Measurements from ENCODE around the gene PELI3. TPM values are rescaled to one million over a fixed set of nuclear protein-coding genes. Genes with fewer than 3 reads are reported as not detected.
"Not testable (repeated sequence)": the region's sequence is repeated elsewhere in the genome, so short reads cannot be mapped to it uniquely, and the experiment has no call there.

Gene PELI3
- total RNA-seq, 4 donors from 2014 or later = 20.5 to 43.9 (median 29.9) TPM

DNA sequence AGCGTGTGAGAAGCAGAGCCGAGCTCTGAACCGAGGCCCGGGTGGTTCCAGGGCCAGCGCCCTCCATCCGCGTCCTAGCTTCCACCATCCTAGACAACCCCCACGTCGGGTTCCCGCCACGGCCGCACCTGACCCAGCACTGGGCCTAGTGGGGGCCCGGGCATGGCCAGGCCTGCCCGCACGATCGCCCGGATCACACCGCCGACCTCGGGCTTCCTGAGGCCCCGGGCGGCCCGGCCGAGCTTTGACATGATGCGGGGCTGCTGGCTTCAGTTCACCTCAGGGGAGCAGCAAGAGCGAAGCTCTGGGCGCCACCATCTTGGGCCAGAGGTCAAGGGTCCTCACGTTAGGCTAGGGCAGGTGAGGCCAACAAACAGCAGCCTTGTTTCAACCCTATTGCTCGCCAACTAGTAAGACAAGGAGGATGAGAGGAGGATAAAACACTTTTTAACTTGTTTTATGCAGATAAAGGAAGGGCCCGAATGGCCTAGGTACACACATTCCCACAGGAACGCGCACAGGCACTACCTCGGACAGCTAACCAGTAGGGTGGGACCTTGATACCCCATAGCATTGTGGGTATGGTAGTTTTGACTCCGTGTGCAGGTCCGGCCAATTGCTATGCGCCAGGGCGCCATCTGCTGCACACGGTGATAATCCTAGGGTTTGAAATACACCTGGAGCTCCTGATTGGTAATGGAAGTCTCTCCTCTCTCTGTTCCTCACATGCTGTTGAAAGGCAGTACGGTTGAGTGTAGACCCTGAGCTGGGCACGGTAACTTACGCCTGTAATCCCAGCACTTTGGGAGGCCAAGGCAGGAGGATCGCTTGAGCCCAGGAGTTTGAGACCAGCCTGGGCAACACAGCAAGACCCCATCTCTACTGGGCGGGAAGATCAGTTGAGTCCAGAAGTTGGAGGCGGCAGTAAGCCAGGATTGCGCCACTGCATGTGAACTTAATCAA lies 27.9 kb upstream of the PELI3 start, which contains the start of gene MRPL11:
Gene MRPL11 (minus strand): TSS at position 345 of the 963 bp plus-strand sequence. CDS start 94 bp downstream, at position 251.
- 9% methylated on average over 20 of the region's 45 CpGs; no CpG with 5 or more reads in 1 of the 2 donors for WGBS, 2 donors (ENCODE audit: low coverage in 1 of 2)
- H3K4me1 ChIP-seq = peaks cover 0 to 18% (median 7%) of the 10 kb centered on the region in 3 donors
- peak; percentile 99 for ATAC-seq
- H3K36me3 ChIP-seq = peaks cover 0 to 35% of the 10 kb centered on the region in 2 donors
- H3K4me3 ChIP-seq = peak within 1 kb of the TSS; percentile 74 to 76
- TF ChIP-seq EP300 (IDR thresholded peaks at IDR 0.05) = no peak
- TF ChIP-seq, protein P1, sequence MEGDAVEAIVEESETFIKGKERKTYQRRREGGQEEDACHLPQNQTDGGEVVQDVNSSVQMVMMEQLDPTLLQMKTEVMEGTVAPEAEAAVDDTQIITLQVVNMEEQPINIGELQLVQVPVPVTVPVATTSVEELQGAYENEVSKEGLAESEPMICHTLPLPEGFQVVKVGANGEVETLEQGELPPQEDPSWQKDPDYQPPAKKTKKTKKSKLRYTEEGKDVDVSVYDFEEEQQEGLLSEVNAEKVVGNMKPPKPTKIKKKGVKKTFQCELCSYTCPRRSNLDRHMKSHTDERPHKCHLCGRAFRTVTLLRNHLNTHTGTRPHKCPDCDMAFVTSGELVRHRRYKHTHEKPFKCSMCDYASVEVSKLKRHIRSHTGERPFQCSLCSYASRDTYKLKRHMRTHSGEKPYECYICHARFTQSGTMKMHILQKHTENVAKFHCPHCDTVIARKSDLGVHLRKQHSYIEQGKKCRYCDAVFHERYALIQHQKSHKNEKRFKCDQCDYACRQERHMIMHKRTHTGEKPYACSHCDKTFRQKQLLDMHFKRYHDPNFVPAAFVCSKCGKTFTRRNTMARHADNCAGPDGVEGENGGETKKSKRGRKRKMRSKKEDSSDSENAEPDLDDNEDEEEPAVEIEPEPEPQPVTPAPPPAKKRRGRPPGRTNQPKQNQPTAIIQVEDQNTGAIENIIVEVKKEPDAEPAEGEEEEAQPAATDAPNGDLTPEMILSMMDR (IDR thresholded peaks at IDR 0.05) = peak in 3 of 4 experiments; percentile 48 to 81 (median 50)
- peaks cover 0 to 7% (median 0%) of the 10 kb centered on the region in 3 donors for H3K9me3 ChIP-seq
- peak within 1 kb of the TSS; percentile 78 to 87 (median 84) for H3K27ac ChIP-seq
- no peaks in the 10 kb centered on the region for H3K27me3 ChIP-seq

DNA sequence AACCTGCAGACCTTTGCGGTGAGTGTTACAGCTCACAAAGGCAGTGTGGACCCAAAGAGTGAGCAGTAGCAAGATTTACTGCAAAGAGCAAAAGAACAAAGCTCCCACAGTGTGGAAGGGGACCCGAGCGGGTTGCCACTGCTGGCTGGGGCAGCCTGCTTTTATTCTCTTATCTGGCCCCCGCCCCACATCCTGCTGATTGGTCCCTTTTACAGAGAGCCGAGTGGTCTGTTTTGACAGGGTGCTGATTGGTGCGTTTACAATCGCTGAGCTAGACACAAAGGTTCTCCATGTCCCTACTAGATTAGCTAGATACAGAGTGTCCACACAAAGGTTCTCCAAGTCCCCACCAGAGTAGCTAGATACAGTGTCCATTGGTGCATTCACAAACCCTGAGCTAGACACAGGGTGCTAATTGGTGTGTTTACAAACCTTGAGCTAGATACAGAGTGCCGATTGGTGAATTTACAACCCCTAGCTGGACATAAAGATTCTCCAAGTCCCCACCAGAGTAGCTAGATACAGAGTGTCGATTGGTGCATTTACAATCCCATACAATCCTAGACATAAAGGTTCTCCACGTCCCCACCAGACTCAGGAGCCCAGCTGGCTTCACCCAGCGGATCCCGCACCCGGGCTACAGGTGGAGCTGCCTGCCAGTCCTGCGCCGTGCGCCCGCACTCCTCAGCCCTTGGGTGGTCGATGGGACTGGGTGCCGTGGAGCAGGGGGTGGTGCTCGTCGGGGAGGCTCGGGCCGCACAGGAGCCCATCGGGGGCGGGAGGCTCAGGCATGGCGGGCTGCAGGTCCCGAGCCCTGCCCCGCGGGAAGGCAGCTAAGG lies 26.4 kb upstream of the PELI3 start:
- 74 to 79% methylated on average over 2 to 6 of the region's 29 CpGs for WGBS, 2 donors (ENCODE audit: low coverage in 1 of 2)
- H3K27me3 ChIP-seq, H3K4me3 ChIP-seq, ATAC-seq, H3K27ac ChIP-seq, H3K9me3 ChIP-seq: not testable (repeated sequence)
- H3K36me3 ChIP-seq = peaks cover 0 to 19% of the 10 kb centered on the region in 2 donors
- peaks cover 0 to 18% (median 7%) of the 10 kb centered on the region in 3 donors for H3K4me1 ChIP-seq

DNA sequence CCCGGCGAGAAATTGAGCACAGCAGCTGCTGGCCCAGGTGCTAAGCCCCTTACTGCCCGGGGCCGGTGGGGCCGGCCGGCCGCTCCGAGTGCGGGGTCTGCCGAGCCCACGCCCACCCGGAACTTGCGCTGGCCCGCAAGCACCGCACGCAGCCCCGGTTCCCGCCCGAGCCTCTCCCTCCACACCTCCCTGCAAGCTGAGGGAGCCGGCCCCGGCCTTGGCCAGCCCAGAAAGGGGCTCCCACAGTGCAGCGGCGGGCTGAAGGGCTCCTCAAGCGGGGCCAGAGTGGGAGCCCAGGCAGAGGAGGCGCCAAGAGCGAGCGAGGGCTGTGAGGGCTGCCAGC lies 25.8 kb upstream of the PELI3 start:
- not testable (repeated sequence) for H3K9me3 ChIP-seq, H3K27ac ChIP-seq, H3K4me3 ChIP-seq, ATAC-seq, H3K27me3 ChIP-seq
- Histone ChIP-seq H3K4me1 (peaks cover 0 to 18% (median 7%) of the 10 kb centered on the region in 3 donors), H3K36me3 (peaks cover 0 to 14% of the 10 kb centered on the region in 2 donors)
- WGBS, 2 donors (ENCODE audit: low coverage in 1 of 2) = no CpG with 5 or more reads among the region's 27 CpGs

- no peak overlapping the region for H3K4me3 ChIP-seq
- no peak overlapping the region for H3K27ac ChIP-seq
- TF ChIP-seq, protein P1 (IDR thresholded peaks at IDR 0.05) = no peak
- TF ChIP-seq EP300 (IDR thresholded peaks at IDR 0.05) = no peak
- 83 to 90% methylated on average over 4 of the region's 4 CpGs for WGBS, 2 donors (ENCODE audit: low coverage in 1 of 2)
- no peaks in the 10 kb centered on the region for H3K27me3 ChIP-seq
- no peak for ATAC-seq
- no peaks in the 10 kb centered on the region for H3K36me3 ChIP-seq
- peaks cover 0 to 8% (median 0%) of the 10 kb centered on the region in 3 donors for H3K9me3 ChIP-seq
- no peaks in the 10 kb centered on the region for H3K4me1 ChIP-seq
These were observed 23.1 kb upstream of the PELI3 start for GRCh38 chr11:66443602-66444001.

- no peak overlapping the region for H3K27ac ChIP-seq
- H3K36me3 ChIP-seq = no peaks in the 10 kb centered on the region
- H3K27me3 ChIP-seq = no peaks in the 10 kb centered on the region
- H3K4me1 ChIP-seq = no peaks in the 10 kb centered on the region
- no peak for ATAC-seq
- no peak overlapping the region for H3K4me3 ChIP-seq
- TF ChIP-seq, protein P1 (IDR thresholded peaks at IDR 0.05) = no peak
- TF ChIP-seq POLR2AphosphoS5 (IDR thresholded peaks at IDR 0.05) (no peak), POLR2A (IDR thresholded peaks at IDR 0.05) (no peak), EP300 (IDR thresholded peaks at IDR 0.05) (no peak)
- peaks cover 0 to 8% (median 0%) of the 10 kb centered on the region in 3 donors for H3K9me3 ChIP-seq
These were observed 19.7 kb upstream of the PELI3 start for GRCh38 chr11:66447012-66447411.
